ENCODE results near the gene CACNA1D. TPM values are rescaled to one million over a fixed set of nuclear protein-coding genes. Genes with fewer than 3 reads are reported as not detected.

Gene CACNA1D
- total RNA-seq, 1 donor from 2014 or later: 1.9 TPM

DNA sequence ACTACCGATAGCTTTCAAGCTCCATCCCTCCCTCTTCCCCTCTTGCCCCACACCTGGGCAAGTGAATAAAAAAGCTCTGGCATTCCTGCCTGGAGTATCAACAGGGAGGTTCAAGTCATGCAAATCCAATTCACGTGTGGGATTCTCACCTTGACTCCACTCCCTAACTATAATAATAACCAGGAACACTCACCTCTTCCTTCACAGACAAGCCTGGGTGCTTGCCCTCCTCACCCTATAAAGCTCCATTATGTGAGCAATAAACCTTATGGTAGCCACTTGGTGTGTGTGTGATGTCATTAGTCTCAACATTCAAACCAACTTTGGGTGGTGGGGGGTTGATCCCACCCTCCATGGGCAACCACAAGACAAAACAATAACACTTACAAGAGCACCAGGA is 335.2 kb downstream of the CACNA1D start:
- intact Hi-C loops (cut with micrococcal nuclease): no loop called here
- Mint-ChIP-seq H3K27me3 (no peaks in the 10 kb centered on the region), H3K27ac (no peak overlapping the region), H3K9me3 (no peaks in the 10 kb centered on the region), H3K36me3 (ENCODE audit: low read depth) (no peaks in the 10 kb centered on the region), H3K4me3 (no peak overlapping the region), H3K4me1 (no peaks in the 10 kb centered on the region)
- POLR2A ChIA-PET: no interaction called here
- DNase-seq: no peak
- CTCF ChIA-PET: no interaction called here
- ATAC-seq (ENCODE audit: low read depth): no peak
- no peak for TF ChIP-seq CTCF (IDR thresholded peaks at IDR 0.05)

GRCh38 chr3:53830944-53831343 is 336.5 kb downstream of the CACNA1D start:
- Mint-ChIP-seq H3K4me3 (no peak overlapping the region), H3K4me1 (no peaks in the 10 kb centered on the region), H3K9me3 (no peaks in the 10 kb centered on the region), H3K36me3 (ENCODE audit: low read depth) (no peaks in the 10 kb centered on the region), H3K27me3 (no peaks in the 10 kb centered on the region), H3K27ac (no peak overlapping the region)
- DNase-seq (no peak), ATAC-seq (ENCODE audit: low read depth) (no peak)
- no peak for TF ChIP-seq CTCF (IDR thresholded peaks at IDR 0.05)
- ChIA-PET POLR2A (no interaction called here), CTCF (no interaction called here)
- intact Hi-C loops (cut with micrococcal nuclease): no loop called here

GRCh38 chr3:53833053-53833645 is 338.7 kb downstream of the CACNA1D start:
- H3K36me3 Mint-ChIP-seq (ENCODE audit: low read depth): no peaks in the 10 kb centered on the region
- CTCF ChIA-PET: no interaction called here
- H3K9me3 Mint-ChIP-seq: no peaks in the 10 kb centered on the region
- H3K4me1 Mint-ChIP-seq: no peaks in the 10 kb centered on the region
- H3K27ac Mint-ChIP-seq: no peak overlapping the region
- no peak overlapping the region for H3K4me3 Mint-ChIP-seq
- DNase-seq: no peak
- no peaks in the 10 kb centered on the region for H3K27me3 Mint-ChIP-seq
- ATAC-seq (ENCODE audit: low read depth): no peak
- intact Hi-C loops (cut with micrococcal nuclease): no loop called here
- no peak for TF ChIP-seq CTCF (IDR thresholded peaks at IDR 0.05)
- POLR2A ChIA-PET: no interaction called here

GRCh38 chr3:53833700-53834099 is 339.3 kb downstream of the CACNA1D start:
- no peak for DNase-seq
- Mint-ChIP-seq H3K36me3 (ENCODE audit: low read depth) (no peaks in the 10 kb centered on the region), H3K4me1 (no peaks in the 10 kb centered on the region), H3K27ac (no peak overlapping the region), H3K9me3 (no peaks in the 10 kb centered on the region), H3K27me3 (no peaks in the 10 kb centered on the region), H3K4me3 (no peak overlapping the region)
- intact Hi-C loops (cut with micrococcal nuclease): no loop called here
- TF ChIP-seq CTCF (IDR thresholded peaks at IDR 0.05): no peak
- ATAC-seq (ENCODE audit: low read depth): no peak
- CTCF ChIA-PET: no interaction called here
- POLR2A ChIA-PET: no interaction called here

- no peak for ATAC-seq (ENCODE audit: low read depth)
- Mint-ChIP-seq H3K4me1 (no peaks in the 10 kb centered on the region), H3K9me3 (no peaks in the 10 kb centered on the region), H3K36me3 (ENCODE audit: low read depth) (no peaks in the 10 kb centered on the region), H3K27me3 (no peaks in the 10 kb centered on the region), H3K27ac (no peak overlapping the region), H3K4me3 (no peak overlapping the region)
- TF ChIP-seq CTCF (IDR thresholded peaks at IDR 0.05): no peak
- intact Hi-C loops (cut with micrococcal nuclease): no loop called here
- ChIA-PET POLR2A (interaction anchor here (0.6 kb wide), 1 partner anchor 220 kb away, joined by 9 read pairs; no protein-coding TSS in a partner anchor), CTCF (no interaction called here)
- DNase-seq: no peak
Measured at GRCh38 chr3:53834429-53835095, 340.2 kb downstream of the CACNA1D start.

All from activated B cell treated with CpG ODN at 0.5 μM for 24 hours (primary cell).